Testis (tissue), 3 donors: ENCODE data around the gene POLD3. TPM values are rescaled to one million over a fixed set of nuclear protein-coding genes. Genes with fewer than 3 reads are reported as not detected.

Experiments used
- DNase-seq: peaks from one replicate; pipeline ENCODE4 v3.0.0-alpha.2; 2019
- H3K27ac ChIP-seq, 2 donors: fragments of 200-600 bp; sonication (generic); one replicate each; pipeline ENCODE4 v1.5.1; 2019
- H3K27me3 ChIP-seq: fragments of 200-600 bp; sonication (generic); one replicate; pipeline ENCODE4 v1.5.1; 2019
- H3K36me3 ChIP-seq: fragments of 200-600 bp; sonication (generic); one replicate; pipeline ENCODE4 v1.5.1; 2017; ENCODE audit warnings: low read depth; ENCODE audit errors: missing control alignments
- H3K4me1 ChIP-seq: fragments of 200-600 bp; sonication (generic); one replicate; pipeline ENCODE4 v1.5.1; 2019
- H3K4me3 ChIP-seq, 2 donors: fragments of 200-600 bp; sonication (generic); one replicate each; pipeline ENCODE4 v1.5.1; 2017 to 2019
- H3K9me3 ChIP-seq: fragments of 200-600 bp; sonication (generic); one replicate; pipeline ENCODE4 v1.5.1; 2017
- CTCF ChIP-seq, 3 experiments: fragments of 450-650 bp in 2 of 3; fragments of 200-600 bp in 1 of 3; sonication (generic) in 1 of 3; IDR thresholded peaks; one replicate each; pipeline ENCODE4 v1.5.1; 2016 to 2019; ENCODE audit warnings: antibody characterized with exemption in 3 of 3, mild to moderate bottlenecking in 2 of 3, moderate library complexity in 1 of 3
- POLR2A ChIP-seq: fragments of 450-650 bp; IDR thresholded peaks from one replicate; pipeline ENCODE4 v1.6.1; 2017; ENCODE audit warnings: antibody characterized with exemption, mild to moderate bottlenecking, moderate library complexity
- WGBS, 2 donors: methylation state at CpG; one replicate each; pipeline ENCODE4 v1.1.5; 2018; 5-methylcytosine and 5-hydroxymethylcytosine counted together
- intact Hi-C: fragments of 100-400 bp; cut with DNase I; formaldehyde crosslinking; loops from one replicate; pipeline ENCODE4 v1.15.1; 2023; ENCODE audit warnings: low total_unique reads
- polyA plus RNA-seq: library from polyadenylated mRNA; stranded (reverse); fragments of 350-450 nt; fragmentation: Illumina TruSeq; extraction: RNeasy Lipid Tissue Mini Kit (QIAGEN cat#74804); gene quantifications from one replicate; pipeline ENCODE4 v1.2.3, GENCODE V29; 2014; ENCODE audit warnings: low read depth, low replicate concordance; ENCODE audit not compliant: insufficient read depth
- total RNA-seq, 2 donors: library from RNA; depleted of rRNA; stranded (reverse); fragments of >200 nt; gene quantifications; one replicate each; pipeline ENCODE4 v1.2.3, GENCODE V29; 2016

POLD3 gene
- total and polyA plus RNA-seq, 3 donors from 2014 or later, result 25.2 to 36.3 (median 32.9) TPM

GRCh38 chr11:74675761-74676160, 83.4 kb downstream of the POLD3 start:
- intact Hi-C loops, result no loop called here
- H3K27ac ChIP-seq, result no peak overlapping the region
- WGBS, 2 donors, result 83% methylated on average over 3 of the region's 3 CpGs

GRCh38 chr11:74676596-74676995, 84.2 kb downstream of the POLD3 start:
- H3K36me3 ChIP-seq, result no peaks in the 10 kb centered on the region
- no peaks in the 10 kb centered on the region for H3K9me3 ChIP-seq
- no peak overlapping the region for H3K4me3 ChIP-seq
- H3K27ac ChIP-seq, result no peak overlapping the region
- intact Hi-C loops, result no loop called here
- WGBS, 2 donors, result 90 to 91% methylated on average over 5 of the region's 5 CpGs
- H3K27me3 ChIP-seq, result no peaks in the 10 kb centered on the region
- no peak for TF ChIP-seq POLR2A
- no peak for TF ChIP-seq CTCF (IDR thresholded peaks at IDR 0.05)
- peaks cover 6% of the 10 kb centered on the region for H3K4me1 ChIP-seq
- no peak for DNase-seq

More at GRCh38 chr11:74675761-74676160, 83.4 kb downstream of the POLD3 start:
- Histone ChIP-seq H3K4me1 (peaks cover 6% of the 10 kb centered on the region), H3K27me3 (no peaks in the 10 kb centered on the region), H3K4me3 (no peak overlapping the region), H3K9me3 (no peaks in the 10 kb centered on the region), H3K36me3 (no peaks in the 10 kb centered on the region)
- no peak for TF ChIP-seq CTCF (IDR thresholded peaks at IDR 0.05)
- no peak for TF ChIP-seq POLR2A
- DNase-seq, result no peak

- Histone ChIP-seq H3K27ac (no peak overlapping the region), H3K4me3 (no peak overlapping the region), H3K36me3 (no peaks in the 10 kb centered on the region), H3K9me3 (no peaks in the 10 kb centered on the region), H3K4me1 (peaks cover 9% of the 10 kb centered on the region), H3K27me3 (no peaks in the 10 kb centered on the region)
- TF ChIP-seq CTCF (IDR thresholded peaks at IDR 0.05), result no peak
- no peak for TF ChIP-seq POLR2A
- DNase-seq, result peak; percentile 7
- intact Hi-C loops, result no loop called here
- WGBS, 2 donors, result 81 to 92% methylated on average over 6 of the region's 6 CpGs
Observed at GRCh38 chr11:74677131-74677530, 84.7 kb downstream of the POLD3 start.

GRCh38 chr11:74678041-74678440, 85.7 kb downstream of the POLD3 start:
- WGBS, 2 donors, result 94 to 95% methylated on average over 5 of the region's 5 CpGs
- no peaks in the 10 kb centered on the region for H3K36me3 ChIP-seq
- no peaks in the 10 kb centered on the region for H3K9me3 ChIP-seq
- peaks cover 4% of the 10 kb centered on the region for H3K4me1 ChIP-seq
- peak; percentile 12 for DNase-seq
- H3K4me3 ChIP-seq, result no peak overlapping the region
- TF ChIP-seq POLR2A (no peak), CTCF (IDR thresholded peaks at IDR 0.05) (no peak)
- intact Hi-C loops, result no loop called here
- no peaks in the 10 kb centered on the region for H3K27me3 ChIP-seq
- no peak overlapping the region for H3K27ac ChIP-seq
